Regular cardiac myocyte (primary cell): ENCODE data around the gene ASH1L. TPM values are rescaled to one million over a fixed set of nuclear protein-coding genes. Genes with fewer than 3 reads are reported as not detected.

Source experiments
- total RNA-seq: library from RNA; depleted of rRNA; stranded (reverse); fragments of >200 nt; gene quantifications from 2 replicates; pipeline ENCODE4 v1.2.3, GENCODE V29; 2014

ASH1L gene, protein sequence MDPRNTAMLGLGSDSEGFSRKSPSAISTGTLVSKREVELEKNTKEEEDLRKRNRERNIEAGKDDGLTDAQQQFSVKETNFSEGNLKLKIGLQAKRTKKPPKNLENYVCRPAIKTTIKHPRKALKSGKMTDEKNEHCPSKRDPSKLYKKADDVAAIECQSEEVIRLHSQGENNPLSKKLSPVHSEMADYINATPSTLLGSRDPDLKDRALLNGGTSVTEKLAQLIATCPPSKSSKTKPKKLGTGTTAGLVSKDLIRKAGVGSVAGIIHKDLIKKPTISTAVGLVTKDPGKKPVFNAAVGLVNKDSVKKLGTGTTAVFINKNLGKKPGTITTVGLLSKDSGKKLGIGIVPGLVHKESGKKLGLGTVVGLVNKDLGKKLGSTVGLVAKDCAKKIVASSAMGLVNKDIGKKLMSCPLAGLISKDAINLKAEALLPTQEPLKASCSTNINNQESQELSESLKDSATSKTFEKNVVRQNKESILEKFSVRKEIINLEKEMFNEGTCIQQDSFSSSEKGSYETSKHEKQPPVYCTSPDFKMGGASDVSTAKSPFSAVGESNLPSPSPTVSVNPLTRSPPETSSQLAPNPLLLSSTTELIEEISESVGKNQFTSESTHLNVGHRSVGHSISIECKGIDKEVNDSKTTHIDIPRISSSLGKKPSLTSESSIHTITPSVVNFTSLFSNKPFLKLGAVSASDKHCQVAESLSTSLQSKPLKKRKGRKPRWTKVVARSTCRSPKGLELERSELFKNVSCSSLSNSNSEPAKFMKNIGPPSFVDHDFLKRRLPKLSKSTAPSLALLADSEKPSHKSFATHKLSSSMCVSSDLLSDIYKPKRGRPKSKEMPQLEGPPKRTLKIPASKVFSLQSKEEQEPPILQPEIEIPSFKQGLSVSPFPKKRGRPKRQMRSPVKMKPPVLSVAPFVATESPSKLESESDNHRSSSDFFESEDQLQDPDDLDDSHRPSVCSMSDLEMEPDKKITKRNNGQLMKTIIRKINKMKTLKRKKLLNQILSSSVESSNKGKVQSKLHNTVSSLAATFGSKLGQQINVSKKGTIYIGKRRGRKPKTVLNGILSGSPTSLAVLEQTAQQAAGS (N-terminal part only)
- 21.7 and 37.5 TPM in 2 replicates for total RNA-seq

DNA sequence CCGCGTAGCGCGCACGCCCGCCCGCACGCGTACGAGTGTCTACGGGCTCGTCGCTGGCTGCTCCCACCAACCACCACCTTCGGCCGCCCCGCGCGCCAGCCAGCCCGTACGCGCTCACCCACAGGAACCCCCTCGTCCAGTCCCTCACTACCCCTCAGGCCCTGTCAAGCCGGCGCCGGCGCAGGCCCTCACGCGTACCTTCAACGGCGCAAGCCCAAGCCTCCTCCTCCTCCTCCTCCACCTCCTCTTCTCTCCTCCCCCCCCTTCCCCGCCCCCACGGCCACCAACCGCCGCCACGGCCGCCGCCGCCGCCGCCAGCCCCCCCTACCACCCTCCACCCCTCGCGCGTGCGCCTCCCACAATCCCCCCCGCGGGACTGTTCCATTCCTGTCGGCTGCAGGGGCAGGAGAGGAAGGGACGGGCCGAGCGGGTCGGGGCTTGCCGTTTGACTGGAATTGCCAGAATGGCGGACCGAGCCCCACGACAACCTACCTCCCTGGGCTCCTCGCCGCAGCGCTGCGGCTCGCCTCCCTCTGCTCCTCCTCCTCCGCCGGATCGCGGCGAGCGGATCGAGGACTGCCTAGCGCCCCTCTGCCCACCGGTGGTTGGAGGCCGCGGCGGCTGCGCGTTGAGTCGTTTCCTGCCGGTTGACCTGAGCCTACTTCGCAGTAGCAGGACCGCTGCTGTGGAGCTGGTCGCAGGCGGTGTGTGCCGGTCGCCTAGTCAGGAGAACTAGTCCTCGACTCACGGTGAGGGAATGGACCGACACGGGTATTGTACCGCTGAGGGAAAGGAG is at the start of gene ASH1L:
TSS of gene ASH1L (minus strand) at position 223 of the 796 bp plus-strand sequence. CDS start 41,284 bp downstream, outside the sequence.

DNA sequence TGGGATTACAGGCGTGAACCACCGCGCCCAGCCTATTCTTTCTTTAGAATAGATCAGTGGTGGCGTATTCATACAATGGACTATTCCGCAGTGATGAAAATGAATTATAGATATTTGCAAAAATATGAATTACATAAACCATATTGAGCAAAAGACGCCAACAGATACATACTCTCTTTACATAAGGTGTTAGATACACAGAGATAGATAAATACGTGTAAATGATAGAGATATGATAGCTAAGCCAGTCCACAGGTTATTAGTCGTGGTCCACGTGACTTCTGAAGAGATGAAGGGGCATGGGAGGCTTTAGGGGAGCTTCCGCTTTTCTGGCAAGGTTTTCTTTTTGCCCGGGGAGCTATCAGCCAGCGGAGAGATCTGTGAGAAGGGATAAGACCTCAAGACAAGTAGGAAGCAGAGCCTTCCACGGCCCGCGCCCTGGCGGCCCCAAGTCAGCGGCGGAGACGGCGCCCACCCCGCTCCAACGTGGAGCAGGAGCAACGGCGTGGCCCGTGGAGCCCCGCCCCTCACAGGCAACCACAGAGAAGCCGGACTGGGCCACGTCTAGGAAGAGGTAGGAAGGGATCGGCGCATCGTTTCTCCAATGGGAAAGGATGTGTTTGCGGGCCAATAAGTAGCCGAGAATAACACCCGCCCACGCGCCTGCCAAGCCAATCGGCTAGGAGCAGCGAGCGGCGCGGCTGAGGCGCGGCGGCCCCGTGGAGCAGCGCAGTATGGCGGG is 47.1 kb upstream of the ASH1L start, which contains the start of gene MSTO1:
TSS of gene MSTO1 (plus strand) at position 704 of the 742 bp plus-strand sequence. CDS start at position 735, 31 bp downstream.

DNA sequence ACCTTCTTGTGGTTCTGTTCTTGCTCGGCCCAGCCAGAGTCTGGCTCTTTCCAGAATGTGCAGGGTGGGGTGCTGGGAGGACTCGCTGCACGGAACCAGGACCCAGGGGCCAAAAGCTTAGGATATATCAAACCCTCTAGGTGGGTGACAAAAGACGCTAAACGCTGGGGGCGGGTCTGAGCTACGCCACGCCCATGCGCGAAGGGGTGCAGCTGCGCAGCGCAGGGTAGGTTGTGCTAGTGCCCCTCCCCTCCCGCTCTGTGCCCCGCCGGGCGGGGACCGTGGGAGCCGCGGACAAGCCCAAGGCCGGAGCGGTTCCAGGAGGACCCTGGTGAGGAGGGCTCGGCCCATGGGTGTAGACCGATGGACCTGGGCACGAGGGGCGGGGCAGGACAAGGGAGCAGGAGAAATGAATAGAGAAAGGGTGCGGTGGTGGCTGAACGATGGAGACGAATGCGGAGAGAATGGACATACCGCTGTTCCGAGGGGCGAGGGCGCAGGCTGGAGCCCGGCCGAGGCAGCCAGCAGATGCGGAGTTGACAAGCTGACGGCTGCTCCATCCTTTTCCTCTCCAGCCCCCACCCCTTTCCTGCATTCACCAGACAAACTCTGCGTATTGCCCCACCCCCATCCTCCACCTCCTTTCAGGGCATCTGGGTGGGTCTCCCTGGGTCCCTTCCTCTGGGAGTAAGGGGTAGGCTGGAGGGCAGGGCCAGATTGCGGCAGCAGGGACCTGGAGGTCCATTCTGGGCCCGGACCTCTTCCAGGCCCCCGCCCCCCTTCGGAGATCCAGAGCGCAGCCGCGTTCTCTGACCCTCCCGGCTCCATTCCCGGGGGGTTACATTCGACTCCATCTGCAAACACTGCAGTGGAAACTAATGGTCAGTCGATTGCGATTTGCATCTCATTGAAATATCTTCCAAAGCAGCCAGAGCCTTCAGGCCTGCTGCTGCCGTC is 241.7 kb downstream of the ASH1L start, which contains the start of gene RUSC1:
TSS of gene RUSC1 (plus strand) at position 234 of the 957 bp plus-strand sequence. CDS start 880 bp downstream, outside the sequence.

DNA sequence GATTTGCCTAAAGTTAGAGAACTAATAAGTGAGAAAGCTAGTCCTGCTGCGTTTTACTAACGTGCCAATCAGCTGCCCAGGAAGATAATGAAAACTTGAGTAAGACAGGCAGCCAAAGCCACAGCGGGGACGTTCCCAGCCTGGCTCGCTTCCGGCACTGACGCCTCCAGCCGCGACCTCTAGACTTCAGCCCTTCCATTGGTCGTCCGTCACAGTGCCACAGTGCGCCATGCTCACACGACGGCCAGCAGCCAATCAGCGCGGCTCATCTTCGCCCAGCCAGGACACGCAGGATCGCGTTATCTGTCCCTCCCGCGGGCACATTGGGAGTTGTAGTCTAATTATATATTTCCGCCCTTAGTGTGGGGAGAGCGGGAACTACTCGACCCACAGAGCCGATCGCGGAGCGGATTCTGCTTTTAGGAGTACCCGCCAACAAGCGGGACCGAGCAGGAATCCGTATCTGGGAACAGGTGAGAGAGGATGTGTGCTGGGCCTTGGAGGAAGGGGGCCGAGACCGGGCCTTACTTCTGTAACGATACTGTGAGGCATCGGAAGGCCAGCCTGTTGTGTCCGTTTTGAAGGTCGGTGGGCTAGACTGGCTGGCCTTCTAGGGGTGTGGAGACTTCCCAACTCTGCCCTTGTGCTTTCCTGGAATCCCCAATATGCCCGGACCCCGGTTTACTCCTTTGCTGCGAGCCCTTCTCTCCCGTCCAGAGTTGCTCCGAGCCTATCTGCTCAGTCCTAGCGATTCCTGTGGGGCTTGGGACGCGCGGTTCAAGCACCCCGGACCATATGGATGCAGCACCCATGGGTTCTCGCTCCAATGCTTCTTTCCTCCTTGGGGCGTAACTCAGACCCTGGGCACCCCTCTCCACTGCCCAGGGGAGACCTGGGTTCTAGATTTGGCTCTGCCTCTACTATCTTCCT is 253.8 kb downstream of the ASH1L start, which contains the start of gene FDPS:
TSS of gene FDPS (plus strand) at position 374 of the 930 bp plus-strand sequence. CDS start 924 bp downstream, outside the sequence.

DNA sequence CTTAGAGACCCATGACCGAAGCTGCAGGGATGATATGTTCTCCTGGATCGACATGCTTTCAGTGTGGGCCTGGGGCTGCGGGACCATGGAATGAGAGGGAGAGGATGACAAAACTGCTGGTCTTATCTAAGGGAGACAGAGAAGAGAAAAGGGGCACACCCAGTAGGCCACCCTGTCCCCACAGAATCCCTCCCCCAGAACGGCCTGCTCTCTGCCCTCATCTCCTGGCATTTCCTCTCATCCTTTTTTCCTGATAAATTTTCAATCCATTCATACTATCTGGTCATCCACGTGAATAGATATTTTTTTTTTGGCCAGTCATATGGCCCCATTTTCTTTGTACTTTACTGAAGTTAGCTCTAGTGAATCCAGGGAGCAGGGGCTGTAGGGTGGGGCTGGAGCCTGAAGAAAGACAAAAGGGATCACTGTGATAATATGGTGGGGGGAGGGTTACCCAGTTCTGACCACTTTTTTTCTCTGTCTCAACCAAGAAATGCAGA is 261.2 kb downstream of the ASH1L start, which contains the start of gene PKLR:
TSS of gene PKLR (minus strand) at position 97 of the 500 bp plus-strand sequence. CDS start at position 54, 43 bp downstream.

Other genes starting within 250 kb of the ASH1L start
- 11.8 and 16.1 TPM in 2 replicates for gene RUSC1, start 241.9 kb downstream of the ASH1L start, total RNA-seq
- 18.0 and 23.4 TPM in 2 replicates for gene MSTO1, start 47.4 kb upstream of the ASH1L start, total RNA-seq
- gene YY1AP1, start 126.0 kb upstream of the ASH1L start, total RNA-seq: 53.5 and 67.9 TPM in 2 replicates
- gene DAP3, start 126.3 kb upstream of the ASH1L start, total RNA-seq: 89.9 and 103 TPM in 2 replicates